Measurements from ENCODE around the gene LNX1.

LNX1 gene

DNA sequence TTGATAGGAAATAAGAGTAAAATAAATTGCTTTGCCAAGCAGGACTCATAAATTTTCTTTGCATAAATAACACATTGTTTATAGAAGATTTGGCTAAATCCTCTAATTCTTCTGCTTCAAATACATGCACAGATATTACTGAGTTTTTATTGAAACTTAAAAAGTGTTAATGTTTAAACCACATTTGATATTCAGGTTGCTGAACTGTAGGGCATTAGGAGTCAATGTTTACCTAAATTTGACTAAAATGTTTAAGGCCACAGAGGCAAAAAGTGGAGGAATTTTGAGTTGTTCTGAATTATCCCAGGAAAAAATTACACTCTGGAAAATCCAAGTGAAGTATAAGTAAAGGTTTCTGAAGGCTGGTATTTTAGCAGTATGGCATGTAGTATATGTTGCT lies 135.1 kb downstream of the LNX1 start:
- H3K4me3 ChIP-seq (ENCODE audit: low read depth, low read length), result no peak overlapping the region
- DNase-seq (ENCODE audit: low read depth), result no peak
- TF ChIP-seq, protein P1, sequence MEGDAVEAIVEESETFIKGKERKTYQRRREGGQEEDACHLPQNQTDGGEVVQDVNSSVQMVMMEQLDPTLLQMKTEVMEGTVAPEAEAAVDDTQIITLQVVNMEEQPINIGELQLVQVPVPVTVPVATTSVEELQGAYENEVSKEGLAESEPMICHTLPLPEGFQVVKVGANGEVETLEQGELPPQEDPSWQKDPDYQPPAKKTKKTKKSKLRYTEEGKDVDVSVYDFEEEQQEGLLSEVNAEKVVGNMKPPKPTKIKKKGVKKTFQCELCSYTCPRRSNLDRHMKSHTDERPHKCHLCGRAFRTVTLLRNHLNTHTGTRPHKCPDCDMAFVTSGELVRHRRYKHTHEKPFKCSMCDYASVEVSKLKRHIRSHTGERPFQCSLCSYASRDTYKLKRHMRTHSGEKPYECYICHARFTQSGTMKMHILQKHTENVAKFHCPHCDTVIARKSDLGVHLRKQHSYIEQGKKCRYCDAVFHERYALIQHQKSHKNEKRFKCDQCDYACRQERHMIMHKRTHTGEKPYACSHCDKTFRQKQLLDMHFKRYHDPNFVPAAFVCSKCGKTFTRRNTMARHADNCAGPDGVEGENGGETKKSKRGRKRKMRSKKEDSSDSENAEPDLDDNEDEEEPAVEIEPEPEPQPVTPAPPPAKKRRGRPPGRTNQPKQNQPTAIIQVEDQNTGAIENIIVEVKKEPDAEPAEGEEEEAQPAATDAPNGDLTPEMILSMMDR (IDR thresholded peaks at IDR 0.05; ENCODE audit: low read depth, low read length, missing control alignments), result no peak

DNA sequence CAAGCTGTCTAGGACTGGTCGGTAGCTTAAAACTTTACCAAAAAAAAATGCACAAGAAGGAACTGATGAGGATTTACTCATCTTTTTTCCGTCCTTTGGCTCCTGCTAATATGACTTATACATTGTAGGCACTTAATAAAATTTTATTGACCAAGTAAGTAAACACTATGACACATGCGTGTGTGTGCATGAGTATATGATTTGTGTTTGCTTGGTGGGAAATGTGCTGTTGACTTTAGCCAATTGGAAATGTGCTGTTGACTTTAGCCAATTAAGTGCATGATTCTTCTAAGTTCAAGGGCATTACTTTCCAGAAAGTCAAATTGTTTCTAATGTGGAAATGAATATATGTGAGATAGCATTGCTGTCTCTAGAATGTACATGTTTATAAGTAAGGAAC lies 135.5 kb downstream of the LNX1 start:
- no peak overlapping the region for H3K4me3 ChIP-seq (ENCODE audit: low read depth, low read length)
- TF ChIP-seq, protein P1 (IDR thresholded peaks at IDR 0.05; ENCODE audit: low read depth, low read length, missing control alignments), result no peak
- DNase-seq (ENCODE audit: low read depth), result no peak

DNA sequence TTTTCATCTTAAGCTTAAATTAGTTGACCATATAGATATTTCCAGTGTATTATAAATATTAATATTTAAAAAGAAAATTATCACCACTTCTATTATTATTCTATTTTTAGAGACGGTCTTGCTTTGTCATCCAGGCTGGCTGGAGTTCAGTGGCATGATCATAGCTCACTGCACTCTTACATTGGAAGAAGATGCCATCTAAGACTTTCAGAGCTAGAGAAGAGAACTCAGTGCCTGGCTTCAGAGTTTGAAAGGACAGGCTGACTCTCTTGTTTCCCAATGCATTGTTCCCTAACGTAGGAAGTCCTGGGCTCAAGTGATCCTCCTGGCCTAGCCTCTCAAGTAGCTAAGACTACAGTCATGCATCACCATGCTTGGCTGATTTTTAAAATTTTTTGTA lies 137.9 kb downstream of the LNX1 start:
- DNase-seq (ENCODE audit: low read depth), result no peak
- TF ChIP-seq, protein P1 (IDR thresholded peaks at IDR 0.05; ENCODE audit: low read depth, low read length, missing control alignments), result no peak
- H3K4me3 ChIP-seq (ENCODE audit: low read depth, low read length), result no peak overlapping the region

DNA sequence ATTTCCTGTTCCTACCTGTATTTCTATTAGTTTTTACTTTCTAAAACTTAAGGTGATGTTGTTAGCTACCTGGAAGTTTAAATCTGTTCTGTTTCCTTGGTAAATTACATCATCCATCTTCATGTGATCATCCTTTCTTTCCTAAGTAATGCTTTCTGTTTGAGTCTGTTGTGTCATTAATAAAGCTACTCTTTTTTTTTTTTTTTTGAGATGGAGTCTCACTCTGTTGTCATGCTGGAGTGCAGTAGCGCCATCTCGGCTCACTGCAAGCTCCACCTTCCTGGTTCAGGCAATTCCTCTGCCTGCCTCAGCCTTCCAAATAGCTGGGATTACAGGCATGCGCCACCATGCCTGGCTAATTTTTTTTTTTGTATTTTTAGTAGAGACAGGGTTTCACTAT lies 140.5 kb downstream of the LNX1 start:
- no peak overlapping the region for H3K4me3 ChIP-seq (ENCODE audit: low read depth, low read length)
- DNase-seq (ENCODE audit: low read depth), result no peak
- TF ChIP-seq, protein P1 (IDR thresholded peaks at IDR 0.05; ENCODE audit: low read depth, low read length, missing control alignments), result no peak

DNA sequence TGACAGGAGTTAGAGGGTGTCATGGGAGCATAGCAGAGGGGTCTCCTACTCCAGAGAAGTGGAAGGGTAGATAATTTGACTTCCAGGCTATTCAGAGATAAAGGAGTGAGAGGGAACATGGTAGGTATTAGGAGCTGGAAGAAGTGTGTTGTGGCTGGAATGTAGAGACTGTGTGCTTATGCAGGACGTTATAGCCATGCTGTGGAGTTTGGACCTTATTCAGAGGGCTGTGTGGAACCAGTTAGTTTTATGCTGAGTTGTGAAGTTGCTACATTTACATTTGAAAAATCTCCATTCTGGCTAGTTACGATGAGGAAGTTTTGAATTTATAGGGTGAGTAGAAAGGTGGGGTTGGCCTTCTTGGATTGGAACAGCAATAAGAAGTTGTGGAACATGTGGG lies 146.3 kb downstream of the LNX1 start:
- no peak overlapping the region for H3K4me3 ChIP-seq (ENCODE audit: low read depth, low read length)
- DNase-seq (ENCODE audit: low read depth), result no peak
- TF ChIP-seq, protein P1 (IDR thresholded peaks at IDR 0.05; ENCODE audit: low read depth, low read length, missing control alignments), result no peak

DNA sequence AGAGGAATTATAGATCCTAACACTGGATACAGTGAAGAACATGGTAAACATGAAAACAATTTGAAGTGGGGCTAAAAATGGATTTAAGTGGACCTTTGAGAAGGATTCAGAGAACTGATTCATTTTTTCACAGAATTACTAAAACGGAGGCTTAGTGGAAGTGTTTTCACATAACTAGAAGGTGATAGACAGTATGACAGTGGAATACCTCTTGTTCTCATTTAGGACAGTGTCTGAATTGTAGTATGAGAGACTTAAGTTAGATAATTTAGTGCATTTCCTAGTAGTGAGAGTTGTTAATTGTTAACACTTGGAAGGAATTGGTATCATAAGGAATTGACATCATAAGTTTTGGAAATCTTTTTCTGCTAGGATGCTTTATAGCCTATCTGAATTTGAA lies 149.7 kb downstream of the LNX1 start:
- DNase-seq (ENCODE audit: low read depth), result no peak
- H3K4me3 ChIP-seq (ENCODE audit: low read depth, low read length), result no peak overlapping the region
- TF ChIP-seq, protein P1 (IDR thresholded peaks at IDR 0.05; ENCODE audit: low read depth, low read length, missing control alignments), result no peak

DNA sequence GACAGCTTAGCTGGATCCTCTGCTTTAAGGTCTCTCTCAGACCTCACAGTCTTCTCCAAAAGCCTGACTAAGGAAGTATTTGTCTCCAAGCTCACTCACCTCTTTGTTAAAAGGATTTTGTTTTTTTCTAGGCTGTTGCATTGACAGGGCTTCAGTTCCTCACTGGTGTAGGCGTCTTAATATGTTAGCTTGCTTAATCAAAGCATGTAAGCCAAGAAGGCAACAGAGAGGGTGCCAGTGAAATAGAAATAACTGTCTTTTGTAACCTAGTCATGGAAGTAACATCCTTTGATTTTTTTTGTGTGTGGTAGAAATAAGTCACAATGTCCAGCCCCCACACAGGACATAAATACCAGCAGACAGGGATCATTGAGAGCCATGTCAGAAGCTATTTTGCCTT lies 155.0 kb downstream of the LNX1 start:
- no peak for DNase-seq (ENCODE audit: low read depth)
- TF ChIP-seq, protein P1 (IDR thresholded peaks at IDR 0.05; ENCODE audit: low read depth, low read length, missing control alignments), result no peak
- H3K4me3 ChIP-seq (ENCODE audit: low read depth, low read length), result no peak overlapping the region

All from GM12864 (cell line).